ENCODE data around the gene FRA10AC1. TPM values are rescaled to one million over a fixed set of nuclear protein-coding genes. Genes with fewer than 3 reads are reported as not detected.
"Not testable (repeated sequence)": the region's sequence is repeated elsewhere in the genome, so short reads cannot be mapped to it uniquely, and the experiment has no call there.

FRA10AC1 gene
- total RNA-seq, 1 experiment from 2014 or later, result 3.9 TPM

DNA sequence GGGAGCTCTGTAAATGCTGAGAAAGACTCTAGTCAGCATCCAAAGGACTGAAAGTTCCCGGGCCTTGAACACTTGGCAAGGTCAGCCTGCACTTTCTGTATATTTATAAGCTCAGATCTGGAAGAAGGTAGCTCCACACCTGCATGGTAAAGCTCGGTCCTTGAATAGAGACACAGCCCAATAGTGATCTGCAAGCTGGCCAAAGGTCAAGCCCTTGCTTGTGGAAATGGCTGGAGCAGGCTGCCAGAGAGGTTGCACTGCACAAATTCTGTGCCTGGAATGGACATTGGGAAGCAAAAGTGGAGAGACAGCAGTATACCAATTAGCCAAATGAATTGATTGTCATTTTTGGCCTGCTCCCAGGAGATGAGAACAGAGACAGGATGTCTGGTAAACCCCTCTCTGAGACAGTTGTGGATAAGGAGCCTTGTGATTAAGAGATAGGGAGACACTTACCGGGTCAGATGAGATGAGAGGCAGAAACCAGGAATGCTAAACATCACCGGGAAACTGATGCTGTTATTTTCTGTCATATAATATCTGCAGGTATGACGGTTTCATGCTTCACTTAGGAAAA lies 8.0 kb upstream of the FRA10AC1 start:
- no peak for DNase-seq (ENCODE audit: low read depth)
- in situ Hi-C loops (cut with HindIII; ENCODE audit: low pct_unique_long_range_greater_than_20kb, low sequenced_read_pairs), result no loop called here

DNA sequence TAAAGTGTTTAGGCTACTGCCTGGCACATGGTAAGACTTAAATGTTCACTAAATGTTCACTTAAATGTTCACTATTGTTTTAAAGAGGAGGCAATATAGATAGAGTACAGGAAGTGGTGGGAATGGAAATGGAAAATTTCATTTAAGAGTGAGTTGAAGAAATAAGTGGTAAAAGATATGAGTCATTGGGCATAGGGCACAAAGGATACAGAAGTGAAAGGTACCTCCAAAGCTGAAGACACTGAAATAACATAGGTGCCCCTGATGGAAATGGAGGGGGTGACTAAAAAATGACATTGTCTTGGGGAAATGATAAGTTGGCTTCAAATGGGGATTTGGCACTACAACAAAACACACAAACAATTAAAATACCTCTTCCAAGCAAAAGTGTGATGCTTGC lies 5.2 kb upstream of the FRA10AC1 start:
- no peak for DNase-seq (ENCODE audit: low read depth)
- in situ Hi-C loops (cut with HindIII; ENCODE audit: low pct_unique_long_range_greater_than_20kb, low sequenced_read_pairs), result no loop called here

DNA sequence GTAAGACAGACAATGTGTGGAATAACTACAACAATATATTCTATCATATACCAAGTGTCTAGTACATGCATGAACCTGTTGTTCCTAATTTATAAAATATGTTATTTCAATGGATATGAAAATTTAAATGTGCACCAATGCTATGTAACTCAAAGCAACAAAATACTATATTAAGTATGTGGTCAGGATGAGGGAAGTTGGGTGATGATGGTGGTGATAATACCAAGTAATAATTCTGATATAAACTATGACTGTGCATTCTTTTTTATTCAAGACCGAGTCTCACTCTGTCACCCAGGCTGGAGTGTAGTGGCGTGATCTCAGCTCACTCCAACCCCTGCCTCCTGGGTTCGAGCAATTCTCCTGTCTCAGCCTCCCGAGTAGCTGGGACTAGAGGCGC lies 2.1 kb upstream of the FRA10AC1 start:
- in situ Hi-C loops (cut with HindIII; ENCODE audit: low pct_unique_long_range_greater_than_20kb, low sequenced_read_pairs), result no loop called here
- no peak for DNase-seq (ENCODE audit: low read depth)

DNA sequence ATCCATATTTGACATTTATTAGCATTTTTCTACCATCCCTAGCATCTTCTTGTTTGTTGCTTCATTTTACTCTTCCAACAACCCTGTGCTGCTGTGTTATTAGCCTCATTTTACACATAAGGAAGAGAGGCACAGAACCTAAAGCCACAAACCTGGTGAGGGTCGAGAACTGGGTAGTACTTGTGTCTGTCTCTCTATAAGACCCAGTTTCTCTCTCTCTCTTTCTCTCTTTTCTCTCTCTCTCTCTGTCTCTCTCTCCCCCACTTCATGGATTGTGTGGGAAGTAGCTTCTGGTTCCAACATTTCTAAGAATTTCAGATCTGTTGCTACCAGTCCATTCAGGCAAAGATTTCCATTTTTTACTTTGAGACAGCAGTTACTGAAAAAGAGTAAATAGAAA lies 1.4 kb upstream of the FRA10AC1 start:
- DNase-seq (ENCODE audit: low read depth), result no peak
- in situ Hi-C loops (cut with HindIII; ENCODE audit: low pct_unique_long_range_greater_than_20kb, low sequenced_read_pairs), result no loop called here

DNA sequence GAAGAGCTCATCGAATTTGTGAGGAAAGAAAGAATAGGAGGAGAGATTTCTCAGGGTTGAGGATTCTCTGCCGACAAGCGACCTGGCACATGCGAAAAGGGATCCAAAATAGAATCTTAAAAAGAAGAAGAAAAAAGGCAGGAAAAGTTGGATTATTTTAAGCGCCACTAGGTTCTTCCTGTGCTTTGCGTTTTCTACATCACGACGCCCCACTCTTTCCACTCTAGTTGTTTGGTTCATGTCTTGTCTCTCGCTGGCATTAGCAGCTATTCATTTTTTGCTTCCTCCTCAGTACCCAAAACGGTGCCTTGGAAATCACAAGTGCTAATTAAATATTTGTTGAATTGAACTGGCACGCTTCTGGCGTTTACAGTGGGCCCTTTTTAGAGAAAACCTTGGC lies 674 bp upstream of the FRA10AC1 start:
- in situ Hi-C loops (cut with HindIII; ENCODE audit: low pct_unique_long_range_greater_than_20kb, low sequenced_read_pairs), result no loop called here
- DNase-seq (ENCODE audit: low read depth), result no peak

DNA sequence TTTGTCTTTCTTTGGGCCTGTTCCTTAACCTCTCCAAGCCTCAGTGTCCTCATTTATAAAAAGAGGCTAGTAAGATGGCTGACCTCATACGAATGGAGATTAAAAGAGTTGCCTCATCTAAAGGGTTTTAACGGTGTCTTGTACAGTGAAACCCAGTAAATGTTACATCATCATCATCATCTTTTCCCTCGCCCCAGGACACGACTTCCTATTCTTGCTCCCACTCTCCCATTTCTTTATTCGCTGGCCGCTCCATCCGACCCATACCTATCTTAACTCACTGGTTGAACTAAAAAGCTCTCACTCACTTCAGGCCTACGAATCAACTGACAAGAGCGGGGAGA lies 554 bp downstream of the FRA10AC1 start:
- no peak for DNase-seq (ENCODE audit: low read depth)

DNA sequence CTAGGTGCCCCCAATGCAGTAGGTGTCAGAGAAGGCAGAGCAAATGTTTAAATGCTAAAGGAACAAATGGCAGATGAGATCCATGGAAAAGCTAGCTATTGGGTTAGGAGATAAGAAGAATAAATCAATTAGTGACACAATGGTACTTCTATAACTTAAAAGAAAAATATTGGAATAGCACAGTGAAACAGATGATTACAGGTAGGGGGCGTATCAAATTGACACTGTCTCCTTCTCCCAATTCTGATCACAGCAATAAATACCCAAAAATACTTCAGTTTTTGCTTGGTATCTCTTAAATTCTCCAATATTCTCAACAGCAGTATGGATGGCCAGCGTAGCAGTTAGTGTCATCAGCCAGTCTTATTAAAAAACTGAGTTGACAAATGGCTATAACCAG lies 5.2 kb downstream of the FRA10AC1 start:
- no peak for DNase-seq (ENCODE audit: low read depth)
- in situ Hi-C loops (cut with HindIII; ENCODE audit: low pct_unique_long_range_greater_than_20kb, low sequenced_read_pairs), result no loop called here

More for the DNA sequence above, 554 bp downstream of the FRA10AC1 start:
- in situ Hi-C loops (cut with HindIII; ENCODE audit: low pct_unique_long_range_greater_than_20kb, low sequenced_read_pairs), result no loop called here

DNA sequence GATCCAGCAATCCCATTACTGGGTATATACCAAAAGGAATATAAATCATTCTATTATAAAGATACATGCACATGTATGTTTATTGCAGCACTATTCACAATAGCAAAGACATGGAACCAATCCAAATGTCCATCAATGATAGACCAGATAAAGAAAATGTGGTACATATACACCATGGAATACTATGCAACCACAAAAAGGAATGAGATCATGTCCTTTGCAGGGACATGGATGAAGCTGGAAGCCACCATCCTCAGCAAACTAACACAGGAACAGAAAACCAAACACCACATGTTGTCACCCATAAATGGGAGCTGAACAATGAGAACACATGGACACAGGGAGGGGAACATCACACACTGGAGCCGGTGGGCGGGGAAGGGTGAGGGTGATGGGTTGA lies 5.8 kb downstream of the FRA10AC1 start:
- DNase-seq (ENCODE audit: low read depth); in situ Hi-C loops (cut with HindIII; ENCODE audit: low pct_unique_long_range_greater_than_20kb, low sequenced_read_pairs): not testable (repeated sequence)

DNA sequence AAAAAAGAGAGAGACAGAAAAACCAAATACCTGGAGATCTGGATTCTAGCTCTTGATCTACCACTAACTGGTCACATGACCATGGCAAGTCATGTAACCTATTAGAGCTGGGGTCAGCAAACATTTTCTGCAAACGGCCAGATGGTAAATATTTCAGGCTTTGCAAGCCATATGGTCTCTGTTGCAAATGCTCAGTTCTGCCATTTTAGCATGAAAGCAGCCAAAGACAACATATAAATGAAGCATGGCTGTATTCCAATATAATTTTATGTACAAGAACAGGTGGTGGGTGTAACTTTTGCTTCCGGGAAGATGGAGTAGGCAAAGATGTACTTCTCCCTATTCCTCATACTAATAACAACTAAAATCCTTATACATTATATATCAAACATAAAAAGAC lies 6.7 kb downstream of the FRA10AC1 start:
- in situ Hi-C loops (cut with HindIII; ENCODE audit: low pct_unique_long_range_greater_than_20kb, low sequenced_read_pairs), result no loop called here
- no peak for DNase-seq (ENCODE audit: low read depth)

DNA sequence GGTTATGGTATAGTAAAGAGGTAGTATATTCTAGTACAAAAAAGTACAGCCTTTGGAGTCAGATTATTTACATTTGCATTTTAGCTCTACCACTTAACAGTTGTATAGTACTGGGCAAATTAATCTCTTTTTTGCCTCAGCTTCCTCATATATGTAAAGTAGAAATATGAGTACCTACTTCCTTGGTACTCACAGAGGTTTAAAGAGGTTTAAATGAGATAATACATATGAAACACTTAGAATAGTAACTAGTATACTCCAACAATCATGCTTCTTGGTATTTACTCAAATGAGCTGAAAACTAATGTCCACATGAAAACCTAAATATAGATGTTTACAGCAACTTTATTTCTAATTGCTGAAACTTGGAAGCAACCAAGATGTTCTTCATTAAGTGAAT lies 14.7 kb downstream of the FRA10AC1 start:
- in situ Hi-C loops (cut with HindIII; ENCODE audit: low pct_unique_long_range_greater_than_20kb, low sequenced_read_pairs), result no loop called here
- DNase-seq (ENCODE audit: low read depth), result no peak

DNA sequence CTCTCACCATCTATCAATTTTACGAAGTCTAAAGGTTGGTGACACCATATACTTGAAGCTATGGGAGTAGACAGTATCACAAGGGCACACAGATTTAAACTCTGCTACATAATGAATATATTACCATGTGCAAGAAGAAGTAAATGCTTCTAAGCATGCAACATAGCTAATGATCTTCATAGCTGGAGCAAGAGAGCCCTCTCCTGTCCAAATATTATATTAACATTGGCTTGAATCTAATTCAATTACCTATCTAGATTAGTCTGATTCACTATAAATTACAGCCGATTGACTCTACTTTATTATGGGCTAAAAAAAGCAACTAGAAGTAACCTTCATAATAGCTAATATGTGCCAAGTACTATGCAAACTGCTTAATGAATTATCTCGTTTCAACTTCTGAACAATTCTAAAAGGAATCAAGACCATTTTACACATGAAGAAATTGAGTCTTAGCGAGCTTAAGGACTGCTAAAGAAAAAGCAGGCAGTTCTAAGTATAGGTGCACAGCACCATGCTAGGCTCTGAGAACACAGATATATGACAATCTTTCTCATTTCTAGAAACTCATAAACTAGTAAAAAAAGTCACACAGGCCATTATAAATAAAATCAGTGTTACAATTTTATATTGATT lies 21.9 kb downstream of the FRA10AC1 start:
- DNase-seq (ENCODE audit: low read depth), result peak; percentile 30
- in situ Hi-C loops (cut with HindIII; ENCODE audit: low pct_unique_long_range_greater_than_20kb, low sequenced_read_pairs), result no loop called here

DNA sequence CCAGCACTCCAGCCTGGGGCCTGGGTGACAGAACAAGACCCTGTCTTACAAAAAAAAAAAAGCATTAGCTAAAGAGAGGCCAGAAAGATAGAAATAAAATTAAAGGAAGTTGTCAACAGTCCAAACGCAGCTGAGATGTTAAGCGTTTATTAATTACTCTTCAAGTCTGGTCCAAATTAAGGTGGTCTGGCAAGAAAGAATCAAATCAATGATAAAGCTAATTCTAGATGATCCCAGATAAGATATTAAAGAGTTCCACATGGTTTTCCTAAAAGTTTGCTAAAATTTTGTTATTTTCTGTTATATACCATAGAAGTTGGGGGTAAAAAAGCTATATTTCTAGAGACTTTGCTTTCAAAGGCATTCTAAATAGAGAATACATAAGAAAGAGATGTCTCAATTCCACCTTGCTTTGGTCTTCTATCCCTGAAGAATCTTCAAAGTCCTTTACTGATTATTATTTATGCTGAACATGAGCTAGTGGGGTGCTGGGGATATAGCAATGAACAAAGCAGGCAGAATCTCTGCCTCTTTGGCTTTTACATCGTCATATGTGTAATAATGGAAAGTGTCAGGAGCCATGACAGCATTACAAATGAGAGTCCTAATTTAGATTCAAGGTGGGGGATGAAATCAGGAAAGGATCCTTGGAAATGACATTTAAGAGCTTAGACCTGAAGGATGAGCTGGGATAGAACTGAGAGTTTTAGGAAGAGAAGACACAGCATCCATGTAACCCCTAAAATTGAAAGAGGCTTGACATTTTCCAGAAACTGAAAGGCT lies 23.4 kb downstream of the FRA10AC1 start:
- in situ Hi-C loops (cut with HindIII; ENCODE audit: low pct_unique_long_range_greater_than_20kb, low sequenced_read_pairs), result no loop called here
- no peak for DNase-seq (ENCODE audit: low read depth)

DNA sequence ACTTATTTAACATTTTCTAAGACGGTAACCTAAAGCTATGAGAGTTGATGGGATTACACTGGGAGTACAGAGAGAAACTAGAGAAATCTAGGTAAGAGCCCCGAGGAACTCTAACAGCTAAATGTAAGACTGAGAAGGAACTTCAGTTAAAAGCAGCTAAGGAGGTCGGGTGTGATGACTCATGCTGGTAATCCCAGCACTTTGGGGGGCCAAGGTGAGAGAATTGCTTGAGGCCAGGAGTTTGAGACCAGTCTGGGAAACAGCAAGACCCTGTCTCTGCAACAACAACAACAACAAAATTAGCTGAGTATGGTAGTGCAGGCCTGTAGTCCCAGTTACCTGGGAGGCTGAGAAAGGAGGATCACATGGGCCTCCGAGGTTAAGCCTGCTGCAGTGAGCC lies 24.0 kb downstream of the FRA10AC1 start:
- no peak for DNase-seq (ENCODE audit: low read depth)
- in situ Hi-C loops (cut with HindIII; ENCODE audit: low pct_unique_long_range_greater_than_20kb, low sequenced_read_pairs), result no loop called here

DNA sequence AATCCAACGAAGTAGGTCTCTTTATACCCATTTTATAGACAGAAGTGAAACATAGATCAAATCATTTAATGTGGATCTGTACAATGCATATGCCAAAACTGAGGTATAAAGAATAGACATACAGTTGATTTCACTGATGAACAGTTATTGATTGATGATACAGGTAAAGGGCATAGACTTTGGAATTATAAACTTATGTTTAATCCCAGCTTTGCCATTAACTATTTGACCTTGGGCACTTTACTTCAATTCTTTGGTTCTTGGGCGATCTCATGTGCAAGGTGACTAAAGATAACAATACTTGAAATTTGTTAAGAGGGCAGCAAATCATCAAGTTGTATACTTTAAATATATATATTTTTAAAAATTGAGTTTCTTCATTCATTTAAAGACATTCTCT lies 28.6 kb downstream of the FRA10AC1 start:
- no peak for DNase-seq (ENCODE audit: low read depth)
- in situ Hi-C loops (cut with HindIII; ENCODE audit: low pct_unique_long_range_greater_than_20kb, low sequenced_read_pairs), result no loop called here

DNA sequence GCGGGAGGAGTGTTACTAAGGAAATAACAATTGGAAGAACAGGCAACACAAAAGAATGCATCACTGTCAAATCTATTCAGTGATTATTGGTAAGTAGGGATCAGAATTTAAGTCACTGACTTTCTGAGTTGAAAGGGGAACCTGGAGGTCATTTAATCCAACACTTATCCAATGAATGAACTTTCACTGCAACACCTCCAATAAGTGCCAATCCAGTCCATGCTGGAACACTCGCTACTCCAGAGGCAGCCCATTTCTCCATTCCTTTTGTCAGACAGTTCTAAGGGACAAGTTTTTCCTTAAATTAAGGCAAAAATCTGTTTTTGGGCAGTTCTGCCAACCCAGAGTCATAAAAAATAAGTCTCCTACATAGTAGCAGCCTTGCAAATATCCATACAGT lies 29.5 kb downstream of the FRA10AC1 start:
- in situ Hi-C loops (cut with HindIII; ENCODE audit: low pct_unique_long_range_greater_than_20kb, low sequenced_read_pairs), result no loop called here

DNA sequence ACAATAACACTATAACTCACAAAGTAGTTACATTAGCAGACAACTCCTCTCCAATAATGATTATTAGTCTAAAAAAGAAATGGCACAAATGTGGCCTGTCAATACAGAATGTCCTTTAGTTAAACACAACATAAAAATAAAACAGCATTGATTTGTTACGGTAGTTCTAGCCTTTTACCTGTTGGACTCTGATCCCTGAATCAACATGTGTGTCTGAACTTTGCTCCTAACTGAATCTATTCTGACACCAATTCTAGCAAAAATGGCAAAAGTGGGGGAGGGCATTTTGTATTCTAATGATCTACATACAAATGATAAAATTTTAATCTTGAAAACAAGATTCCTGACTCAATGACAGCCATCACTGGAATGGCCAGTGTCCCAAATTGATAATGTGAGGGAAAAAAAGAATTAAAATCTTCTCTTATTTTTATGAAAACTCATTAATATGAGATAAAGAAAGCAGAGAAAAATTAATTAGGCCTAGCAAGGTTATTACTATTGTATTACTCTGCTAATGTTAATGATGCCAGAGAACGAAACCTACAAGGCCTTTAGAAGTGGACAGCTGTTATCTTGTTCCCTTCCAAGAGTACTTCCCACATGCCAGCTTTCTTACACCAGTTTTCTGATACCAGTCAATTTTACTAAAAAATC lies 30.2 kb downstream of the FRA10AC1 start:
- in situ Hi-C loops (cut with HindIII; ENCODE audit: low pct_unique_long_range_greater_than_20kb, low sequenced_read_pairs), result no loop called here
- no peak for DNase-seq (ENCODE audit: low read depth)

More for the DNA sequence above, 29.5 kb downstream of the FRA10AC1 start:
- DNase-seq (ENCODE audit: low read depth), result no peak

DNA sequence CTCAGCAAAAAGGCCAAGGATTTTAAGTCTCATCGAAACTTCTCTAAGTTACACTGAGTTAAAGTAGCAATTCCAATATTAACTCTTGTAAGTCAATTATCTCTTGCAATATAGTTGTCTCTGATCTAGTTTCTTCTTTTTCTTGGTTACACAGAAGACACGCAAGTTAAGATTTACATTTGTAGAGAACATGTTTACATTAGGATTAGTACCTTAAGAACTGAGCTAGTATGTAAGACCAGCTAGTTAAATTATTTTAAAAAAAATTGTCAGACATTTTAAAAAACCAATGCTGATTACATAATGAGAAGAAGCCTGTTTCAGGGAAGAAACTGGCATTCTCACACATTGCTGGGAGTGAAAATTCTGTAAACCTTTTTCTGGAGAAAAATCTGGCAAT lies 31.4 kb downstream of the FRA10AC1 start:
- in situ Hi-C loops (cut with HindIII; ENCODE audit: low pct_unique_long_range_greater_than_20kb, low sequenced_read_pairs), result no loop called here

DNA sequence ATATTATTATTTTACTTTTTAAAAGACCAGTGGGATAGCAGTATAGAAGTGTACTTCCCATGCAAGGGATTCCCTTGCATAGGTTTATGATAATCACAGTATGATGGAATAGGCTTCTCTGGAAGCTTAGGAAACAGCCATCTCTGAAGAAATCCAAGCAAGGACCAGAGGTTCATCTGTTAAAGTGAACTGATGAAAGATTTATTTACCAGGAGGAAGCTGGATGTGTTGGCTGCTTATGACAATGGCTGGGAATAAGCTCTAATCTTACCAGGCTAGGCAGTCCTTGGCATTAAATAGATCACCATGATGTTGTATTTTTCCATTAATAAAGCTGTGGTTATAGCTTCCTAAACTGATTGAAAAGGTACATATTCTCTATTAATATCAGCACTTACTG lies 32.0 kb downstream of the FRA10AC1 start:
- in situ Hi-C loops (cut with HindIII; ENCODE audit: low pct_unique_long_range_greater_than_20kb, low sequenced_read_pairs), result no loop called here

More for the DNA sequence above, 31.4 kb downstream of the FRA10AC1 start:
- no peak for DNase-seq (ENCODE audit: low read depth)

DNA sequence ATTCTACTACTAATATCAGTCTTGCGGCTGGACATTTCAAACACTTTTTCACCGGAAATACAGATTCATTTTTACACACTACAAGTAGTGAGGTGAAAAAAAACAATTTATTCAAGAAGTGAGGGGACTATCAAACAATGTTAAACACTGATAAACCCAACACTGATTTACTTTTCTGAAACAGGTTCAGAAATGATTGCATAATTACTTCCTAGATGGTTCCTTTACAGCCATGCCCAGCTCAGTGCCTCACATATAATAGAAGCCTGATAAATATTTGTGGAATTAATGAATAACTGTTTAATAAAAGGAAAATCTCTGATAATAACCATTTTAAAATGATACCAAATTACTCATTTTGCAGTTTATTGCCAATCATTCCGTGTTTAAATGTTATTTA lies 34.6 kb downstream of the FRA10AC1 start:
- DNase-seq (ENCODE audit: low read depth), result no peak
- in situ Hi-C loops (cut with HindIII; ENCODE audit: low pct_unique_long_range_greater_than_20kb, low sequenced_read_pairs), result no loop called here

More for the DNA sequence above, 32.0 kb downstream of the FRA10AC1 start:
- DNase-seq (ENCODE audit: low read depth), result no peak
